Retinal pigment epithelial cell (primary cell): ENCODE measurements around the gene PHLDB1.

Source experiments
- DNase-seq: peaks from one replicate; pipeline ENCODE4 v3.0.0-alpha.2; 2010; ENCODE audit warnings: low read depth
- H3K4me3 ChIP-seq: 2 replicates; pipeline ENCODE4 v1.5.1; 2011; ENCODE audit warnings: mild to moderate bottlenecking, low read length, control low read depth, moderate library complexity
- CTCF ChIP-seq: conservative IDR thresholded peaks from 2 replicates; pipeline ENCODE4 v1.5.1; 2011; ENCODE audit warnings: low read depth, low read length, control low read depth, inconsistent platforms

Gene PHLDB1

DNA sequence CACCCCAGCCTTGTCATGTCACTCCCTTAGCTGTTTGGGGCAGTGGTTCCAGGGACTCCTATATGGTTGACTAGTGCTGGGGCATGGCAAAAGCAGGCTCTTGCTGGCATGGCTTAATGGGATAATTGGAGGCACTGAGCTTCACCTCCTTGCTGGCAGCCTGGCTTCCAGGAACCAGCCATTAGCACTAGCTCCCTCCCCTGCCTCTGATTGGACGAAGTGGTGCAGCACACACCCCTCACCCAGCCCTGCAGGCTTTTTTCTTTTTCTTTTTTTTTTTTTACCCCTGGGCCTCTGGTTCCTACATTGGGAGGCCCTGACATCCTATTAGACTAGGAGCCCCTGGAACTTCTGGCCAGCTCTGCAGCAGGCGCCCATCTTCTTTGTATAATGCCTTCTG is 18.6 kb downstream of the PHLDB1 start:
- DNase-seq: no peak
- no peak overlapping the region for H3K4me3 ChIP-seq
- no peak for TF ChIP-seq CTCF

GRCh38 chr11:118627566-118627965 is 20.2 kb downstream of the PHLDB1 start:
- TF ChIP-seq CTCF: no peak
- no peak overlapping the region for H3K4me3 ChIP-seq
- no peak for DNase-seq

GRCh38 chr11:118628031-118628430 is 20.6 kb downstream of the PHLDB1 start:
- TF ChIP-seq CTCF: no peak
- no peak overlapping the region for H3K4me3 ChIP-seq
- DNase-seq: no peak

DNA sequence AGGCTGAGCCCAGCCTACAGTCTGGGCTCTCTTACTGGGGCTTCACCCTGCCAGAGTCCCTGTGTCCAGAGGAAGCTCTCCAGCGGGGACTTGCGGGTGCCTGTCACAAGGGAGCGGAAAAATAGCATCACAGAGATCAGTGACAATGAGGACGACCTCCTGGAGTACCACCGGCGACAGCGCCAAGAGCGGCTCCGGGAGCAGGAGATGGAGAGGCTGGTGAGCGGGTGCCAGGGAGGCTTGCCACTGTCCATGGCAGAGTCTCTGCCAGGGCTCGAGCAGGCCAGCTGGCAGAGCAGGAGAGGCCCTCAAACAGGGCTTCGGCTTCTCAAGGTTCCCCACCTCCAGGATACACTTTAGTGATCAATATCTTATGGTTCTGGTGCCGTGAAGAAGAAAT is 21.0 kb downstream of the PHLDB1 start:
- no peak overlapping the region for H3K4me3 ChIP-seq
- no peak for TF ChIP-seq CTCF
- no peak for DNase-seq

- H3K4me3 ChIP-seq: no peak overlapping the region
- no peak for DNase-seq
- TF ChIP-seq CTCF: no peak
Measured at GRCh38 chr11:118628861-118629549, 21.6 kb downstream of the PHLDB1 start.

- H3K4me3 ChIP-seq: no peak overlapping the region
- DNase-seq: no peak
- no peak for TF ChIP-seq CTCF
Measured at GRCh38 chr11:118629761-118630661, 22.6 kb downstream of the PHLDB1 start.
